Vagina (tissue), 2 donors: Measurements from ENCODE around the gene SIK3.

ENCODE experiments used
- CTCF ChIP-seq, 3 experiments: fragments of 450-650 bp in 2 of 3; fragments of 200-600 bp in 1 of 3; sonication (generic) in 1 of 3; IDR thresholded peaks; one replicate each; pipeline ENCODE4 v1.5.1; 2017 to 2019; ENCODE audit warnings: antibody characterized with exemption in 3 of 3, mild to moderate bottlenecking in 2 of 3, moderate library complexity in 2 of 3
- POLR2A ChIP-seq, 2 donors: fragments of 450-650 bp; IDR thresholded peaks; one replicate each; pipeline ENCODE4 v1.6.1; 2017; ENCODE audit warnings: antibody characterized with exemption in 2 of 2, mild to moderate bottlenecking in 2 of 2, moderate library complexity in 2 of 2
- POLR2AphosphoS5 ChIP-seq, 2 donors: sonication (generic); formaldehyde crosslinking; IDR thresholded peaks; one replicate each; pipeline ENCODE4 v1.9.0; 2017; ENCODE audit warnings: antibody characterized with exemption in 2 of 2, mild to moderate bottlenecking in 2 of 2, low read depth in 1 of 2; ENCODE audit not compliant: insufficient read depth in 1 of 2

GRCh38 chr11:116981266-116981885 is 116.9 kb downstream of the SIK3 start:
- TF ChIP-seq POLR2AphosphoS5 (IDR thresholded peaks at IDR 0.05; ENCODE audit: insufficient read depth in 1 of 2, low read depth in 1 of 2) = no peak
- no peak for TF ChIP-seq POLR2A (IDR thresholded peaks at IDR 0.05)
- TF ChIP-seq CTCF (IDR thresholded peaks at IDR 0.05) = no peak
